HL-60 (cell line): Measurements from ENCODE around the gene CYGB.

Experiments used
- CTCF ChIP-seq: IDR thresholded peaks from one replicate; pipeline ENCODE4 v1.5.1; 2011; ENCODE audit warnings: low read length, control low read depth, inconsistent platforms; ENCODE audit not compliant: insufficient read depth
- POLR2AphosphoS5 ChIP-seq: IDR thresholded peaks from 2 replicates; pipeline ENCODE4 v1.6.1; 2012; ENCODE audit warnings: low read depth

GRCh38 chr17:76536511-76537287 lies 810 bp downstream of the CYGB start:
- TF ChIP-seq CTCF = no peak
- TF ChIP-seq POLR2AphosphoS5 = no peak
